Panc1 (cell line): ENCODE measurements around the gene CACTIN.

Experiments used
- POLR2AphosphoS5 ChIP-seq: IDR thresholded peaks from 2 replicates; pipeline ENCODE4 v1.6.1; 2012; ENCODE audit warnings: mild to moderate bottlenecking, low read depth, low read length, moderate library complexity
- SIN3A ChIP-seq: IDR thresholded peaks from 2 replicates; pipeline ENCODE4 v1.6.1; 2012; ENCODE audit warnings: low read depth, mild to moderate bottlenecking, low read length, moderate library complexity, borderline replicate concordance; ENCODE audit not compliant: insufficient read depth
- TCF7L2 ChIP-seq: IDR thresholded peaks from 2 replicates; pipeline ENCODE4 v1.6.1; 2011; ENCODE audit warnings: mild to moderate bottlenecking, low read depth, low read length, inconsistent platforms
- TF ChIP-seq, protein P1 (sequence below): fragments of 450-650 bp; IDR thresholded peaks from 2 replicates; pipeline ENCODE4 v1.5.1; 2017; ENCODE audit warnings: mild to moderate bottlenecking
- TF ChIP-seq, protein P2 (sequence below), 2 experiments: IDR thresholded peaks; 2 replicates each; pipeline ENCODE4 v1.6.1; 2011 to 2012; ENCODE audit warnings: low read depth in 2 of 2, control low read depth in 1 of 2, low read length in 1 of 2, mild to moderate bottlenecking in 1 of 2, moderate library complexity in 1 of 2; ENCODE audit not compliant: insufficient read depth in 1 of 2

DNA sequence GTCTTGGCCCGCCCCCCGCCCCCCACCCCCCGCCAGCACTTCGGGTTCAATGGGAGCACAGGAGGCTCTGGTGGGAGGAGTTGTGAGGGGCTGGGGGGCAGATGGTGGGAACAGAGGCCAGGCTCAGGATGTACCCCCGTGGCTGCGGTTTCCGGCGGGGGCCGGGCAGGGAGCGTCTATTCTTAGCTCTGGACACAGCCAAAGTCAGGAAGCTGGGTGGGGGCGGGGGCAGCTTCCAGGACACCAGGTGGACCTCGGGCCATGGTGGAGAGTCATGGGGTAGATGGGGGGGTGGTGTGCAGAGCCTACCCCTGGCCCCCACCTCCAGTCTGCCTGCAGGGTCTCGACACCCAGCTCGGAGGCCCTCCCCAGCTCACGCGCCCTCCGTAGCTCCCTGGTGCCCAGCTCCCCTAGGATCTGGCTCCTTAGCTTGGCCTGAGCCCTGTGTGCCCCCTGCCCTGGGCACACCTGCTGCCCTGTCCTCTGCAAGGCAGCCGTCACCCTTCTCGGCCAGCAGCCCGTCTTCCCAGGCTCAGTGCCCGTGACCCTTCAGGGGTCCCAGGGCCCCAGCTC is 17.8 kb downstream of the CACTIN start:
- TF ChIP-seq, protein P1, sequence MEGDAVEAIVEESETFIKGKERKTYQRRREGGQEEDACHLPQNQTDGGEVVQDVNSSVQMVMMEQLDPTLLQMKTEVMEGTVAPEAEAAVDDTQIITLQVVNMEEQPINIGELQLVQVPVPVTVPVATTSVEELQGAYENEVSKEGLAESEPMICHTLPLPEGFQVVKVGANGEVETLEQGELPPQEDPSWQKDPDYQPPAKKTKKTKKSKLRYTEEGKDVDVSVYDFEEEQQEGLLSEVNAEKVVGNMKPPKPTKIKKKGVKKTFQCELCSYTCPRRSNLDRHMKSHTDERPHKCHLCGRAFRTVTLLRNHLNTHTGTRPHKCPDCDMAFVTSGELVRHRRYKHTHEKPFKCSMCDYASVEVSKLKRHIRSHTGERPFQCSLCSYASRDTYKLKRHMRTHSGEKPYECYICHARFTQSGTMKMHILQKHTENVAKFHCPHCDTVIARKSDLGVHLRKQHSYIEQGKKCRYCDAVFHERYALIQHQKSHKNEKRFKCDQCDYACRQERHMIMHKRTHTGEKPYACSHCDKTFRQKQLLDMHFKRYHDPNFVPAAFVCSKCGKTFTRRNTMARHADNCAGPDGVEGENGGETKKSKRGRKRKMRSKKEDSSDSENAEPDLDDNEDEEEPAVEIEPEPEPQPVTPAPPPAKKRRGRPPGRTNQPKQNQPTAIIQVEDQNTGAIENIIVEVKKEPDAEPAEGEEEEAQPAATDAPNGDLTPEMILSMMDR: no peak
- no peak for TF ChIP-seq POLR2AphosphoS5
- no peak for TF ChIP-seq SIN3A
- TF ChIP-seq, protein P2, sequence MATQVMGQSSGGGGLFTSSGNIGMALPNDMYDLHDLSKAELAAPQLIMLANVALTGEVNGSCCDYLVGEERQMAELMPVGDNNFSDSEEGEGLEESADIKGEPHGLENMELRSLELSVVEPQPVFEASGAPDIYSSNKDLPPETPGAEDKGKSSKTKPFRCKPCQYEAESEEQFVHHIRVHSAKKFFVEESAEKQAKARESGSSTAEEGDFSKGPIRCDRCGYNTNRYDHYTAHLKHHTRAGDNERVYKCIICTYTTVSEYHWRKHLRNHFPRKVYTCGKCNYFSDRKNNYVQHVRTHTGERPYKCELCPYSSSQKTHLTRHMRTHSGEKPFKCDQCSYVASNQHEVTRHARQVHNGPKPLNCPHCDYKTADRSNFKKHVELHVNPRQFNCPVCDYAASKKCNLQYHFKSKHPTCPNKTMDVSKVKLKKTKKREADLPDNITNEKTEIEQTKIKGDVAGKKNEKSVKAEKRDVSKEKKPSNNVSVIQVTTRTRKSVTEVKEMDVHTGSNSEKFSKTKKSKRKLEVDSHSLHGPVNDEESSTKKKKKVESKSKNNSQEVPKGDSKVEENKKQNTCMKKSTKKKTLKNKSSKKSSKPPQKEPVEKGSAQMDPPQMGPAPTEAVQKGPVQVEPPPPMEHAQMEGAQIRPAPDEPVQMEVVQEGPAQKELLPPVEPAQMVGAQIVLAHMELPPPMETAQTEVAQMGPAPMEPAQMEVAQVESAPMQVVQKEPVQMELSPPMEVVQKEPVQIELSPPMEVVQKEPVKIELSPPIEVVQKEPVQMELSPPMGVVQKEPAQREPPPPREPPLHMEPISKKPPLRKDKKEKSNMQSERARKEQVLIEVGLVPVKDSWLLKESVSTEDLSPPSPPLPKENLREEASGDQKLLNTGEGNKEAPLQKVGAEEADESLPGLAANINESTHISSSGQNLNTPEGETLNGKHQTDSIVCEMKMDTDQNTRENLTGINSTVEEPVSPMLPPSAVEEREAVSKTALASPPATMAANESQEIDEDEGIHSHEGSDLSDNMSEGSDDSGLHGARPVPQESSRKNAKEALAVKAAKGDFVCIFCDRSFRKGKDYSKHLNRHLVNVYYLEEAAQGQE (IDR thresholded peaks at IDR 0.05; ENCODE audit: insufficient read depth in 1 of 2, low read depth in 2 of 2, low read length in 1 of 2): no peak
- TF ChIP-seq TCF7L2: no peak
